ENCODE data around the gene ZNF629. TPM values are rescaled to one million over a fixed set of nuclear protein-coding genes. Genes with fewer than 3 reads are reported as not detected.

The ZNF629 gene
- total and polyA plus RNA-seq, 2 of the 4 experiments (the other 2 are of a cell fraction) = 7.3 to 9.1 TPM

DNA sequence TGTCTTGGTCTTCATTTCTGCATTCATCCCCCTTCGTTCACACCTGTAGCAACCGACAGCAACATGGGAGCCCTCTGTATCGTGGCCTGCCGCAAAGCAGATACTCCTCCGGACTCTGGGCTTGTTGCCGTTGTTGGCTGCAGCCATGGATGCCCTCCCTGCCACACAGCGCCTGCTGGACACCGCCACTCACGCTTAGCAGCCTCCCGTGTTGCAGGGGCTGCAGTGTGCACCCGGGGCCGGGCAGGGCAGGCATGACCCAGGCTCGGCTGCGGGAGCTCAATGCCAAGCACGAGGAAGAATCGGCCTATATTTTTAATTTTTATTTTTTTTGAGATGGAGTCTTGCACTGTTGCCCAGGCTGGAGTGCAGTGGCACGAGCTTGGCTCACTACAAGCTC is 34.9 kb upstream of the ZNF629 start:
- Histone ChIP-seq H3K4ac (ENCODE audit: low read depth, low read length) (no peak overlapping the region), H3K36me3 (ENCODE audit: control insufficient read depth, insufficient read depth, low read length) (no peaks in the 10 kb centered on the region), H4K5ac (ENCODE audit: low read depth, low read length) (no peak overlapping the region), H2AFZ (replicated peaks; ENCODE audit: low read length, poor library complexity) (no peak overlapping the region), H2AK5ac (ENCODE audit: low read depth, low read length) (no peak overlapping the region; the same call in 1 of the 2 replicates), H3K79me1 (ENCODE audit: low read depth in 1 of 2, low read length in 2 of 2) (no peaks in the 10 kb centered on the region), H3K14ac (replicated peaks; ENCODE audit: low read depth, low read length) (no peak overlapping the region), H2BK120ac (ENCODE audit: low read depth, low read length) (no peak overlapping the region), H2AK9ac (replicated peaks; ENCODE audit: low read depth, low read length, poor library complexity) (no peak overlapping the region), H3K9me1 (ENCODE audit: insufficient read depth, low read length) (no peaks in the 10 kb centered on the region; the same call in 1 of the 2 replicates), H2BK5ac (ENCODE audit: low read depth, low read length, poor library complexity, severe bottlenecking) (no peak overlapping the region), H3K4me3 (ENCODE audit: insufficient read depth, low read depth, low read length) (no peak overlapping the region), H3K9ac (ENCODE audit: low read depth, low read length) (no peak overlapping the region), H3K9me3 (ENCODE audit: control insufficient read depth, insufficient read depth, low read length) (no peaks in the 10 kb centered on the region; the same call in 1 of the 2 replicates), H4K91ac (ENCODE audit: insufficient read depth, low read depth, low read length) (no peak overlapping the region), H3K27me3 (ENCODE audit: control insufficient read depth, insufficient read depth, low read length) (peaks cover 2% of the 10 kb centered on the region; the same call in 1 of the 2 replicates), H3K23ac (ENCODE audit: low read depth, low read length) (no peak overlapping the region), H4K20me1 (ENCODE audit: insufficient read depth, low read length) (no peaks in the 10 kb centered on the region), H4K8ac (ENCODE audit: low read depth in 2 of 2, low read length in 2 of 2) (no peak overlapping the region), H3K56ac (ENCODE audit: extremely low read depth, insufficient read depth, low read length) (no peak overlapping the region), H3K4me1 (ENCODE audit: control insufficient read depth, insufficient read depth, low read length) (no peaks in the 10 kb centered on the region), H3K27ac (ENCODE audit: insufficient read depth, low read length) (no peak overlapping the region), H3K18ac (ENCODE audit: low read depth, low read length) (no peak overlapping the region), H2BK20ac (ENCODE audit: low read depth, low read length) (no peak overlapping the region), H2BK15ac (ENCODE audit: low read depth, low read length) (no peak overlapping the region), H3K4me2 (ENCODE audit: low read depth, low read length) (no peak overlapping the region)
- no peak for DNase-seq
- ChIA-PET POLR2A (ENCODE audit: unreplicated experiment) (no interaction called here), CTCF (no interaction called here)
- no peak for ATAC-seq (ENCODE audit: low read depth)
- BruUV-seq (replicated peaks) = no TSS peak
- 84% methylated on average over 10 of the region's 17 CpGs; no CpG with 5 or more reads in 1 of the 2 experiments for WGBS, 2 experiments (ENCODE audit: extremely low coverage in 2 of 2, insufficient read length in 1 of 2)
- intact Hi-C loops (cut with micrococcal nuclease) (no loop called here), dilution Hi-C loops (cut with HindIII; ENCODE audit: low sequenced_read_pairs, unreplicated experiment) (no loop called here), in situ Hi-C loops (cut with MboI; ENCODE audit: low sequenced_read_pairs) (no loop called here)
- TF ChIP-seq SMC3 (IDR thresholded peaks at IDR 0.05; ENCODE audit: low read depth, low read length) (no peak), FOS (IDR thresholded peaks at IDR 0.05; ENCODE audit: low read depth, low read length) (no peak), CHD1 (IDR thresholded peaks at IDR 0.05; ENCODE audit: low read depth, low read length) (no peak), NFE2L2 (IDR thresholded peaks at IDR 0.05; ENCODE audit: low read depth, low read length) (no peak), RFX5 (IDR thresholded peaks at IDR 0.05; ENCODE audit: low read depth, low read length) (no peak), RCOR1 (IDR thresholded peaks at IDR 0.05; ENCODE audit: insufficient replicate concordance, low read length) (no peak), ELK1 (IDR thresholded peaks at IDR 0.05; ENCODE audit: borderline replicate concordance, low read depth, low read length) (no peak), USF2 (IDR thresholded peaks at IDR 0.05; ENCODE audit: low read depth, low read length) (no peak), POLR2A (IDR thresholded peaks at IDR 0.05; ENCODE audit: low read depth, low read length) (no peak), MAZ (IDR thresholded peaks at IDR 0.05; ENCODE audit: borderline replicate concordance, low read depth, low read length) (no peak), MXI1 (IDR thresholded peaks at IDR 0.05; ENCODE audit: borderline replicate concordance, low read depth, low read length) (no peak), CEBPB (IDR thresholded peaks at IDR 0.05; ENCODE audit: low read depth, low read length) (no peak), RAD21 (IDR thresholded peaks at IDR 0.05; ENCODE audit: low read length) (no peak), BHLHE40 (IDR thresholded peaks at IDR 0.05; ENCODE audit: low read depth, low read length) (no peak), MAFK (IDR thresholded peaks at IDR 0.05; ENCODE audit: low read depth, low read length) (no peak), CTCF (conservative IDR thresholded peaks at IDR 0.05; ENCODE audit: low read depth, low read length) (no peak)

All from IMR-90 (cell line).